Chondrocyte (in vitro differentiated cells): ENCODE data around the gene GSE1. TPM values are rescaled to one million over a fixed set of nuclear protein-coding genes. Genes with fewer than 3 reads are reported as not detected.

Source experiments
- DNase-seq: peaks from one replicate; pipeline ENCODE4 v3.0.0; 2021; ENCODE audit warnings: mixed read lengths, low spot score
- H3K27ac Mint-ChIP-seq: one replicate; pipeline ENCODE4 v1.8.0; 2021; ENCODE audit warnings: mild to moderate bottlenecking, moderate library complexity, mixed read lengths; ENCODE audit not compliant: unreplicated experiment
- H3K27me3 Mint-ChIP-seq: 2 replicates; pipeline ENCODE4 v1.8.0; 2021; ENCODE audit warnings: low read depth, mixed read lengths
- H3K36me3 Mint-ChIP-seq: 2 replicates; pipeline ENCODE4 v1.8.0; 2021; ENCODE audit warnings: low read depth, mixed read lengths
- H3K4me1 Mint-ChIP-seq: 2 replicates; pipeline ENCODE4 v1.8.0; 2021; ENCODE audit warnings: low read depth, mild to moderate bottlenecking, mixed read lengths
- H3K4me3 Mint-ChIP-seq: one replicate; pipeline ENCODE4 v1.8.0; 2021; ENCODE audit warnings: mild to moderate bottlenecking, moderate library complexity, mixed read lengths; ENCODE audit not compliant: unreplicated experiment
- H3K9me3 Mint-ChIP-seq: 2 replicates; pipeline ENCODE4 v1.8.0; 2021; ENCODE audit warnings: low read depth, mixed read lengths
- CTCF ChIP-seq: fragments of 200-600 bp; sonication (generic); IDR thresholded peaks from 2 replicates; pipeline ENCODE4 v1.5.0; 2021; ENCODE audit warnings: antibody characterized with exemption, mild to moderate bottlenecking, moderate library complexity
- total RNA-seq: library from RNA; stranded (reverse); gene quantifications from 3 replicates; pipeline ENCODE4 v1.2.1, GENCODE V29; 2021

Gene GSE1
- total RNA-seq, 1 donor from 2014 or later, result 22.6 TPM

DNA sequence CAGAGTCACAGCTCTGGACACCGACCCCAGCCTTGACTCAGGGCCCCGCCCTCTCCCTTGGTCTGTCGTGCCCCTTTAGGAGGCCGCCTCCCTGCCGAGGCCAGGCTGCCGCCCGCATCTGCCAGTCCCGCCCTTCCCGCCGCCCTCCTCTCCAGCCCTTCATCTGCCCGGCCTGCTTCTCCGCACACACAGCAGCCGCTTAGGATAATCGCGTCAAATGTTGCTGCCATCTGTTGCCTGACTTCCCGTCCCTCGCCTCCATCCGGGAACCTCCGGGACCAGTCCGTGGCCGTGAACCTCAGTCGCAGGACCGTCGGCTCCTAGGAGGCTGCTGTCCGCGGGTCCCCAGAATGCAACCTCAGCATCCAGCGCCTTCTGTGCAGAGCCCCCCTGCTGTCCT is 11.9 kb downstream of the GSE1 start:
- H3K27me3 Mint-ChIP-seq, result no peaks in the 10 kb centered on the region

GRCh38 chr16:85625485-85626117 is 12.5 kb downstream of the GSE1 start:
- no peak for TF ChIP-seq CTCF
- no peak overlapping the region for H3K4me3 Mint-ChIP-seq
- peaks cover 7% of the 10 kb centered on the region for H3K36me3 Mint-ChIP-seq
- DNase-seq, result no peak
- H3K27me3 Mint-ChIP-seq, result no peaks in the 10 kb centered on the region
- peaks cover 4% of the 10 kb centered on the region for H3K4me1 Mint-ChIP-seq
- peaks cover 8% of the 10 kb centered on the region for H3K9me3 Mint-ChIP-seq
- H3K27ac Mint-ChIP-seq, result no peak overlapping the region

More for the DNA sequence above, 11.9 kb downstream of the GSE1 start:
- Mint-ChIP-seq H3K9me3 (peaks cover 6% of the 10 kb centered on the region), H3K4me1 (peaks cover 4% of the 10 kb centered on the region), H3K4me3 (no peak overlapping the region), H3K27ac (no peak overlapping the region), H3K36me3 (peaks cover 7% of the 10 kb centered on the region)
- DNase-seq, result no peak
- no peak for TF ChIP-seq CTCF

DNA sequence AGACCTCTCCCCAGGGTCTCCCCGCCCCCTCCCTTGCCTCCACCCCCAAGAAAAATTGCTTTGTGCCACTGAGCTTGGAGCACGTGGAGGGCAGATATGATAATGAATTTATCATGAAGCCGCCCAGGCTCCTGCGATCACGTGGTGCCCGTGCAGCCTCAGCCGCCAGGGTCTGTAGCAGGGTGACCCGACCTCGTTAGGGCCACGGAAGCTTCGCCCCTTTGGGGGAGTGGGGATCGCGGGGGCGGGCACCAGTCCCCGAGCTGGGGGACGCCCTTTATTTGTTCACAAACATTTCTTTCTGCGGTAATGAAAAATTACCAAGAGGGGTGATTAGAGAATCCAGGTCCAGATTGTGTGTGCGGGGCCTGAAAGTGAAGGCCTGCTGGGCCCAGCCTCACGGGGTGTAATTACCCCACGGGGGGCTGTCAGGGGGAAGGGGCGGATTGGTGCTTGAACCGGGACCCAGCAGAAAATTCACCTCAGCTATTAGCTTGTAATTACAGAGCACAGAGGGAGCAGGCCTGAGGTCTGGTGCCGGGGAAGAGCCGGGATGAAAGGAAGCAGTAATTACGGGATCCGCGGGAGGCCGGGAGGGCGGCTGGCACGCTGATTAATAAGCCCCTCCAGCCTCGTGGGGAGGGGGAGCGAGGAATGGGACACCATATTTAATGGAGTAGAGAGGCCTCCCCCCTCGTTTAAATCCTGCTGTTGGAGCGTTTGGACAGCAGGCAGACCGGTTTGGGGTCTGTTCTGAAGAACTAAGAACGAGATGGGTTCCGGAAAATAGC is 13.3 kb downstream of the GSE1 start:
- H3K27ac Mint-ChIP-seq, result no peak overlapping the region
- H3K4me3 Mint-ChIP-seq, result no peak overlapping the region
- H3K36me3 Mint-ChIP-seq, result peaks cover 7% of the 10 kb centered on the region
- peaks cover 8% of the 10 kb centered on the region for H3K9me3 Mint-ChIP-seq
- DNase-seq, result no peak
- TF ChIP-seq CTCF, result no peak
- H3K27me3 Mint-ChIP-seq, result no peaks in the 10 kb centered on the region
- peaks cover 4% of the 10 kb centered on the region for H3K4me1 Mint-ChIP-seq

DNA sequence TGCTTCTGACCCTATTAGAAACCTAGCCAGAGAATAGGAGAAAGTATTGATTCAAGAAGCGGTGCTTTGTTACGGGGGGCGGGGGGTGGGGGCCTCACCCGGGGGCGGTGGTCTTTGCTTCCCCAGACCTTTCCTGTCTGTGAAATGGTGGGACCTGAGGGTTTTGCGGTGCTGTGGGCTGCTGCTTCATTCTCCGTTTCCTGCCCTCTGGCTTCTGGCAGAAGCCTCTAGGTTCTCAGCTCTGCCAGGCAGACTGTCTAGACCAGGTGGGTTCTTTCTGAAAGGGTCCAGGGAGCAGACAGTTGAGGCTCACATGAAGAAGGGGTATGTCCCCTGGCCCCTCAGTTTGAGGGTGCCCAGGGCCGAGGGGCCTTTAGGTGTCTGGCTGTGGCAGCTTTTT is 14.0 kb downstream of the GSE1 start:
- TF ChIP-seq CTCF, result no peak
- Mint-ChIP-seq H3K27ac (no peak overlapping the region), H3K27me3 (no peaks in the 10 kb centered on the region), H3K4me3 (no peak overlapping the region), H3K36me3 (peaks cover 7% of the 10 kb centered on the region), H3K4me1 (peaks cover 4% of the 10 kb centered on the region), H3K9me3 (peaks cover 8% of the 10 kb centered on the region)
- DNase-seq, result no peak

DNA sequence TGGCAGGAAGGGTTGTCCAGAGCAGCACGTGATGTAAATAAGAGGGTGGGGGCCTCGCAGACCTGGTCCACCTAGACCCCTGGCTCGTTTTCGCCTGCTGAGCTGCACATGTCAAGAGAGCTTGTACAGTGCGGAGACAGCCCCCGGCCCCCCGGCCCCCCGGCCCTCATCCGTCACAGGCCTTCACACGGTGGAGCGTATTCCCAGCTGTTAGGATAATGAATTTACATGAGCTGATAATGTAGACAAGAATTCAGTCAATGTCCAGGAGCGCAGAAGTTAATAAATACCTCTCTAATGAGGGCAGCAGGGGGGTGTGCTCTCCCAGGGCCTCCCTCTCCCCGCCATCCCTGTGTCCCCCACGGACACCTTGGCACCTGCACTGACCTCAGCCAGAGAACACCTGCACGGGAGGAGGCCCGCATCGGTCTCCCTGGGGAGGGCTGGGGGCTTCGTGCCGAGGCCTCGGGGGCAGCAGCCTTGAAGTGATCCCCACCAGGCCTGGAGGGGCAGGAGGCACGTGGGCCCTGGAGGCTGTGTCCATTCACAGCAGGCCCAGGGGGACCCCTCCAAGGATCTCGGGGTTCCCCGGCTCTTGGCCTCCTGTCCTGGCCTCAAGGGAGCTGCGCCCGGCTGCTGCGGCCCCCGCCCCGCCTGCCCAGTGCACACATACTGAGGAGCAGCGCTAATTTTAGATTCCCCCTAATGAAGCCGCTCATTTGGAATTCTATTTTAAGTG is 14.6 kb downstream of the GSE1 start:
- no peak for DNase-seq
- H3K27me3 Mint-ChIP-seq, result no peaks in the 10 kb centered on the region
- no peak overlapping the region for H3K4me3 Mint-ChIP-seq
- H3K4me1 Mint-ChIP-seq, result peaks cover 4% of the 10 kb centered on the region
- H3K27ac Mint-ChIP-seq, result no peak overlapping the region
- H3K9me3 Mint-ChIP-seq, result peaks cover 8% of the 10 kb centered on the region
- no peak for TF ChIP-seq CTCF
- H3K36me3 Mint-ChIP-seq, result peaks cover 7% of the 10 kb centered on the region
